ENCODE results near the gene CRMP1.

GRCh38 chr4:5888222-5889001 lies 4.5 kb downstream of the CRMP1 start:
- TF ChIP-seq CTCF (IDR thresholded peaks at IDR 0.05): no peak
- no peak for TF ChIP-seq POLR2A (IDR thresholded peaks at IDR 0.05)

Data from body of pancreas (tissue), 4 donors.